Spleen (tissue), 7 donors: Measurements from ENCODE around the gene SUCLG2.

Experiments used
- POLR2A ChIP-seq, 3 donors: fragments of 450-650 bp; IDR thresholded peaks; one replicate each; pipeline ENCODE4 v1.5.1; 2017; ENCODE audit warnings: antibody characterized with exemption in 3 of 3, mild to moderate bottlenecking in 1 of 3
- POLR2AphosphoS5 ChIP-seq, 3 donors: sonication (generic); formaldehyde crosslinking; IDR thresholded peaks; one replicate each; pipeline ENCODE4 v1.5.1; 2017; ENCODE audit warnings: antibody characterized with exemption in 3 of 3
- TF ChIP-seq, protein P1 (sequence below), 11 experiments: fragments of 200-600 bp in 7 of 11; fragments of 450-650 bp in 4 of 11; sonication (generic) in 4 of 11; IDR thresholded peaks in 8 of 11; conservative IDR thresholded peaks in 3 of 11; 1 replicate in 7 of 11; 2 replicates in 4 of 11; pipeline versions ENCODE4 v1.4.0 to v1.8.0; 2016 to 2021; ENCODE audit warnings: antibody characterized with exemption in 11 of 11, inconsistent platforms in 4 of 11, mild to moderate bottlenecking in 1 of 11
- donor health status: DM: no; HTN: no; CAD: no; lungs with moderate emphysema.
- donor health status: DM: no; HTN: no; CAD: no.
- donor health status: DM: no; HTN: no; CAD: no.

DNA sequence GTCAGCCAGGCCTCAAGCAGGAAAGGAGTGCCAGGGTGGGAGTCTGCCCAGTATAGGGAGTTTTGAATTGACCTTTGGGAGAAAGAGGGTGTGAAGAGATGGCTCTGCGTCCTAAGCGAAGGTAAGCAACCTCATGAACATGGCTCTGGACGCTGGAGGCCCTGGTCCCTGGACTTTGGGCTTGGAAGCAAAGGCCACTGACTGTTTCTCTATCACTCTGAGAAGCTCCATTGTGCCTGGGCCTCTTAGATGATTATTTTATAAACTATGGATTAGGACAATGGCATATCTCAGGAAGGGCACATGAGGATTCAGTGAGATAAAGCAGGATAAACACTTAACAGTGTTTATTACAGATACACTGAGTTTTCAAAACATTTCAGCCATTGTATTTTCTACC, 59.0 kb downstream of the SUCLG2 start:
- TF ChIP-seq, protein P1, sequence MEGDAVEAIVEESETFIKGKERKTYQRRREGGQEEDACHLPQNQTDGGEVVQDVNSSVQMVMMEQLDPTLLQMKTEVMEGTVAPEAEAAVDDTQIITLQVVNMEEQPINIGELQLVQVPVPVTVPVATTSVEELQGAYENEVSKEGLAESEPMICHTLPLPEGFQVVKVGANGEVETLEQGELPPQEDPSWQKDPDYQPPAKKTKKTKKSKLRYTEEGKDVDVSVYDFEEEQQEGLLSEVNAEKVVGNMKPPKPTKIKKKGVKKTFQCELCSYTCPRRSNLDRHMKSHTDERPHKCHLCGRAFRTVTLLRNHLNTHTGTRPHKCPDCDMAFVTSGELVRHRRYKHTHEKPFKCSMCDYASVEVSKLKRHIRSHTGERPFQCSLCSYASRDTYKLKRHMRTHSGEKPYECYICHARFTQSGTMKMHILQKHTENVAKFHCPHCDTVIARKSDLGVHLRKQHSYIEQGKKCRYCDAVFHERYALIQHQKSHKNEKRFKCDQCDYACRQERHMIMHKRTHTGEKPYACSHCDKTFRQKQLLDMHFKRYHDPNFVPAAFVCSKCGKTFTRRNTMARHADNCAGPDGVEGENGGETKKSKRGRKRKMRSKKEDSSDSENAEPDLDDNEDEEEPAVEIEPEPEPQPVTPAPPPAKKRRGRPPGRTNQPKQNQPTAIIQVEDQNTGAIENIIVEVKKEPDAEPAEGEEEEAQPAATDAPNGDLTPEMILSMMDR (IDR thresholded peaks at IDR 0.05 in 8 of 11, conservative IDR thresholded peaks at IDR 0.05 in 3 of 11): no peak
- no peak for TF ChIP-seq POLR2A (IDR thresholded peaks at IDR 0.05)
- TF ChIP-seq POLR2AphosphoS5 (IDR thresholded peaks at IDR 0.05): no peak
